ENCODE measurements around the gene DLGAP1.

The DLGAP1 gene

DNA sequence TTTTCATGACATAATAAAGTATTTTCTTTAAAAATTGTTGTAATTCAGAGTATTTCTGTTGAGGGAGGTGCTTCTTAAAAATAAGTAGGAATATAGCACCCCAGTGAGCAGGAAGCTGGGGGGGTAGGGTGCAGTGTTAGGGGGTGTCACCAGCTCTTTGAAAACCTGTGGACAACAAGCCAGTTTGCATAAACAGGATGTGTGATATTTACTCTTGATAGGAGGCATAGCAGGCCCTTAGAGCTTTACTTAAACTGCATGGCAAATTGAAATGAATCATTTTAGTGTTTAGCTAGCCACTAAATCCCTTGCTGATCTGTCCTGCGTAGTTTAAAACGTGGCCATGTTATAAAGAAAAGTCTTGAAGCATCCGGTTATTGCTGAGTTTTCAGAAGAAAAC is 996.7 kb downstream of the DLGAP1 start:
- H3K36me3 ChIP-seq: no peaks in the 10 kb centered on the region
- no peaks in the 10 kb centered on the region for H3K27me3 ChIP-seq
- TF ChIP-seq, protein P1, sequence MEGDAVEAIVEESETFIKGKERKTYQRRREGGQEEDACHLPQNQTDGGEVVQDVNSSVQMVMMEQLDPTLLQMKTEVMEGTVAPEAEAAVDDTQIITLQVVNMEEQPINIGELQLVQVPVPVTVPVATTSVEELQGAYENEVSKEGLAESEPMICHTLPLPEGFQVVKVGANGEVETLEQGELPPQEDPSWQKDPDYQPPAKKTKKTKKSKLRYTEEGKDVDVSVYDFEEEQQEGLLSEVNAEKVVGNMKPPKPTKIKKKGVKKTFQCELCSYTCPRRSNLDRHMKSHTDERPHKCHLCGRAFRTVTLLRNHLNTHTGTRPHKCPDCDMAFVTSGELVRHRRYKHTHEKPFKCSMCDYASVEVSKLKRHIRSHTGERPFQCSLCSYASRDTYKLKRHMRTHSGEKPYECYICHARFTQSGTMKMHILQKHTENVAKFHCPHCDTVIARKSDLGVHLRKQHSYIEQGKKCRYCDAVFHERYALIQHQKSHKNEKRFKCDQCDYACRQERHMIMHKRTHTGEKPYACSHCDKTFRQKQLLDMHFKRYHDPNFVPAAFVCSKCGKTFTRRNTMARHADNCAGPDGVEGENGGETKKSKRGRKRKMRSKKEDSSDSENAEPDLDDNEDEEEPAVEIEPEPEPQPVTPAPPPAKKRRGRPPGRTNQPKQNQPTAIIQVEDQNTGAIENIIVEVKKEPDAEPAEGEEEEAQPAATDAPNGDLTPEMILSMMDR (IDR thresholded peaks at IDR 0.05; ENCODE audit: low read depth, low read length): no peak
- no peaks in the 10 kb centered on the region for H3K4me1 ChIP-seq
- H3K9me3 ChIP-seq: no peaks in the 10 kb centered on the region
- no peak for DNase-seq
- H3K4me3 ChIP-seq (ENCODE audit: low read depth, low read length): no peak overlapping the region

DNA sequence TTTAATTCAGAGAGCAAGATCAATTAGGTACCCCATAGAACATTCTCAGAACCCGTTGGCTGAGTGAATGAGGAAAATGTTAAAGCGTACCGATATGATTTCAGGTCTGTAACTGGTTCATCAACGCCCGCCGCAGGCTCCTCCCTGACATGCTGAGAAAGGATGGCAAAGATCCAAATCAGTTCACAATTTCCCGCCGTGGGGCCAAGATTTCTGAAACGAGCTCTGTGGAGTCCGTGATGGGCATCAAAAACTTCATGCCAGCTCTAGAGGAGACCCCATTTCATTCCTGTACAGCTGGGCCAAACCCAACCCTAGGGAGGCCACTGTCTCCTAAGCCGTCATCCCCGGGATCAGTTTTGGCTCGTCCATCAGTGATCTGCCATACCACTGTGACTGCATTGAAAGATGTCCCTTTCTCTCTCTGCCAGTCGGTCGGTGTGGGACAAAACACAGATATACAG is 997.8 kb downstream of the DLGAP1 start:
- Histone ChIP-seq H3K4me1 (no peaks in the 10 kb centered on the region), H3K4me3 (ENCODE audit: low read depth, low read length) (no peak overlapping the region), H3K36me3 (no peaks in the 10 kb centered on the region), H3K27me3 (no peaks in the 10 kb centered on the region), H3K9me3 (no peaks in the 10 kb centered on the region)
- no peak for DNase-seq
- TF ChIP-seq, protein P1 (IDR thresholded peaks at IDR 0.05; ENCODE audit: low read depth, low read length): no peak

DNA sequence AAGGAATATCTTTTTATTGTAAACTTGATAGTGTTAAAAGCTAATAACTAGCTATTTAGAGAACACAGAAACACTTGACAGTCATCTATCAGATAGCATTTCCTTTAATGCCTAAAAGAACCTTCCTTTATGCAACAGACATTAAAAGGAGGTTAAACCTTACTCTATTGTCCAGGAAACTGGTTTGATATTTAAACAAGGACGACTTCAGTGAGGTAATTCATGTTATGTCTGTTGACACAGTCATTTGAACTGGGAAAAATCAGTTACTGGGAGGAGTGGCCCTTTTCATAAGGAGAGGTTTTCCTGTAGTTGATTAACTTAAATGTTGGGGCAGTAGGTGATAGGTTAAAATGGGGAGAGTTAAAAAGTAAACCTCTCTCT is 998.4 kb downstream of the DLGAP1 start:
- TF ChIP-seq, protein P1 (IDR thresholded peaks at IDR 0.05; ENCODE audit: low read depth, low read length): no peak
- no peak for DNase-seq
- Histone ChIP-seq H3K27me3 (peaks cover under 1% of the 10 kb centered on the region; the same call in 1 of the 2 replicates), H3K9me3 (no peaks in the 10 kb centered on the region), H3K4me1 (no peaks in the 10 kb centered on the region), H3K4me3 (ENCODE audit: low read depth, low read length) (no peak overlapping the region), H3K36me3 (no peaks in the 10 kb centered on the region)

DNA sequence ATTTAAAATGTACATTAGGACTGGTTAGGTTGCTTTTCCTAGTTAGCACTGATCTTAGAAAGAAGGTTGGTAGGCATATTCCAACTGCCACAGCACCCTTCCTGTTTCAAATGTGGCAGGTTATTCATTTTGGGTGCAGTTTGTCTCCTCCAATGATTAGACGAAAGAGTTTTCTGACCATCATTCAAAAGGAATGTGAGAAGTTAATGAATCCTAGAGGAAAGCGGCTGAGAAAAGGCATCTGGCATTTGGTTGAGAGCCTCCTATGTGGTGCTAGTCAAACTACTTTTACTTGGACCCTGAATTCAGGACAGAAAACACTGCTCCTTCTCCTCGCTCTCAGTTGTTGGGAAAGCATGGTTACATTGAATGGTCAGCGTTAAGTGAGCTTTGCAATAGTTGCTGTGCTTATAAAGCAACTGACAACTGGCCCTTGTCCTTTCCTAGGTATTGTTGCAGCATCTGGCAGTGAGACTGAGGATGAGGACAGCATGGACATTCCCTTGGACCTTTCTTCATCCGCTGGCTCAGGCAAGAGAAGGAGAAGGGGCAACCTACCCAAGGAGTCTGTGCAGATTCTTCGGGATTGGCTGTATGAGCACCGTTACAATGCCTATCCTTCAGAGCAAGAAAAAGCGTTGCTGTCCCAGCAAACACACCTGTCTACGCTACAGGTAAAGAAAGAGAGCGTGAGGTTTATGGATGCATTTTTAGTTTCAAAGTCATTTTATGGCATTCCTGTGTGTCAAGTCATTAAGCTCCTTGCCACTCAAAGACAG is 999.0 kb downstream of the DLGAP1 start:
- DNase-seq: no peak
- no peaks in the 10 kb centered on the region for H3K9me3 ChIP-seq

DNA sequence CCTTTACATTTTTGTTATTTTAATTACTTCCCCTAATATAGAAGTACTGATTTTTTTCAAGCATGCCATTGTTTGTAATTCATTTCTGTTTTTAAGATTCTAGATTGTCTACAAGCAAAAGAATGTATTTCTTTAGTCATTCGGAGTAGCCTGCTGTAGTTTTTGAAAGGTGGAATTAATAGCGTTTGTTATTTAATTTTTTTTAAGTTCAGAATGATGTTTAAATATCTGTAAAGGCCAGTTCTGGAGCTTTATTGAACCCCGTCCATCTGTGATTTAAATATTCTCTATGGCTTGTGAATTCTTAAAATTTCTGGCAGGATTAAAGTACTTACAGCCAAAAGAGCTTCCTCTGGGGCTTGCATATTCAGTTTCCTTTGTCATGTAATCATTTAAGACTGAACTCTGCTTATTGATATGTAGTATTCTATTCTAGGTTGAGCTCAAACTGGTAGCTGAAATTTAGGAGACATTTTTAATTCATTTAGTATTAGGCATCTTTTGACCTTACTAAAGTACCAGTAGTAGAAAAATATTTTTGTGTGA is 999.9 kb downstream of the DLGAP1 start:
- DNase-seq: no peak
- no peaks in the 10 kb centered on the region for H3K36me3 ChIP-seq
- H3K4me3 ChIP-seq (ENCODE audit: low read depth, low read length): no peak overlapping the region
- H3K4me1 ChIP-seq: no peaks in the 10 kb centered on the region
- TF ChIP-seq, protein P1 (IDR thresholded peaks at IDR 0.05; ENCODE audit: low read depth, low read length): no peak
- H3K9me3 ChIP-seq: no peaks in the 10 kb centered on the region
- peaks cover 6% of the 10 kb centered on the region for H3K27me3 ChIP-seq

More for the DNA sequence above, 999.0 kb downstream of the DLGAP1 start:
- TF ChIP-seq, protein P1 (IDR thresholded peaks at IDR 0.05; ENCODE audit: low read depth, low read length): no peak
- Histone ChIP-seq H3K27me3 (peaks cover 4% of the 10 kb centered on the region; the same call in 1 of the 2 replicates), H3K4me1 (no peaks in the 10 kb centered on the region), H3K36me3 (no peaks in the 10 kb centered on the region), H3K4me3 (ENCODE audit: low read depth, low read length) (no peak overlapping the region)
